Activated B cell treated with CpG ODN at 0.5 μM for 24 hours (primary cell): ENCODE measurements around the gene RXFP1. TPM values are rescaled to one million over a fixed set of nuclear protein-coding genes. Genes with fewer than 3 reads are reported as not detected.
"Not testable (repeated sequence)": the region's sequence is repeated elsewhere in the genome, so short reads cannot be mapped to it uniquely, and the experiment has no call there.

Experiments used
- ATAC-seq: fragments of 200-7000 bp; cut with Tn5 transposase; one replicate; pipeline ENCODE4 v1.10.0; 2021; ENCODE audit warnings: low read depth, mild to moderate bottlenecking, moderate library complexity
- CTCF ChIA-PET: fragments of 350-600 bp; sonication (Branson Sonifier 250); formaldehyde crosslinking; loops from one replicate; lab custom pipeline; 2021; ENCODE audit warnings: antibody characterized with exemption; lab: Charles Lee
- POLR2A ChIA-PET: fragments of 350-600 bp; sonication (Branson Sonifier 250); formaldehyde crosslinking; loops from one replicate; lab custom pipeline; 2021; ENCODE audit warnings: antibody characterized with exemption; lab: Charles Lee
- DNase-seq: peaks from one replicate; pipeline ENCODE4 v3.0.0; 2022
- H3K27ac Mint-ChIP-seq: one replicate; pipeline ENCODE4 v1.8.0; 2020; ENCODE audit warnings: mixed read lengths
- H3K27me3 Mint-ChIP-seq: one replicate; pipeline ENCODE4 v1.8.0; 2021; ENCODE audit warnings: mixed read lengths
- H3K36me3 Mint-ChIP-seq: one replicate; pipeline ENCODE4 v1.8.0; 2021; ENCODE audit warnings: low read depth, mixed read lengths
- H3K4me1 Mint-ChIP-seq: one replicate; pipeline ENCODE4 v1.8.0; 2021; ENCODE audit warnings: mixed read lengths
- H3K4me3 Mint-ChIP-seq: one replicate; pipeline ENCODE4 v1.8.0; 2020; ENCODE audit warnings: mild to moderate bottlenecking, mixed read lengths
- H3K9me3 Mint-ChIP-seq: one replicate; pipeline ENCODE4 v1.8.0; 2020; ENCODE audit warnings: mixed read lengths
- intact Hi-C: fragments of 100-400 bp; cut with micrococcal nuclease; formaldehyde crosslinking; loops from one replicate; pipeline ENCODE4 v1.15.1; 2024
- total RNA-seq: library from RNA; stranded (reverse); gene quantifications from 2 replicates; pipeline ENCODE4 v1.2.3, GENCODE V29; 2022
- TF ChIP-seq, protein P1 (sequence below): fragments of 200-600 bp; IDR thresholded peaks from one replicate; pipeline ENCODE4 v1.8.0; 2022; ENCODE audit warnings: antibody characterized with exemption, mild to moderate bottlenecking

The RXFP1 gene
- total RNA-seq, 1 donor from 2014 or later: not detected

DNA sequence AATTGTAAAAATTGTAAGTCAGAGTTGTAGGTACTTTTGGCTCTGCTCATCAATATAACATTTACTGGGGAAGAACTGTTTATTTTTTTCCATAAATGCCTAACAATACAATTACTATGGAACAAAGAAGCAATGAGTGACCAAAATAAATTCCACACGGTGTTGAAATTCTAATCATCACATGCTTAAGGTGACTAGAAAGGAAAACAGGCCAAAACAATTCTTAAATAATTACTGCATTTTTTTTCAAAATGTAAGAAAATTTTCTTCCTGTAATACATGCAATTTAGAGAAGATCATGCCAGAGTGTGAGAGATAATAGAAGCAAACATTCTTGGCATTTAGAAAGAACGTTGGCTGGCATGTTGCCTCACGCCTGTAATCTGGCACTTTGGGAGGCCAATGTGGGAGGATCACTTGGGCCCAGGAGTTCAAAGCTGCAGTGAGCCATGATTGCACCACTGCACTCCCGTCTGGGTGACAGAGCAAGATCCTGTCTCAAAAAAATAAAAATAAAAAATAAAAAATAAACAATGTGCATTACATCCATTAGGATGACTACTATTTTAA is 127.5 kb downstream of the RXFP1 start:
- ChIA-PET CTCF (no interaction called here), POLR2A (no interaction called here)
- DNase-seq: no peak
- TF ChIP-seq, protein P1, sequence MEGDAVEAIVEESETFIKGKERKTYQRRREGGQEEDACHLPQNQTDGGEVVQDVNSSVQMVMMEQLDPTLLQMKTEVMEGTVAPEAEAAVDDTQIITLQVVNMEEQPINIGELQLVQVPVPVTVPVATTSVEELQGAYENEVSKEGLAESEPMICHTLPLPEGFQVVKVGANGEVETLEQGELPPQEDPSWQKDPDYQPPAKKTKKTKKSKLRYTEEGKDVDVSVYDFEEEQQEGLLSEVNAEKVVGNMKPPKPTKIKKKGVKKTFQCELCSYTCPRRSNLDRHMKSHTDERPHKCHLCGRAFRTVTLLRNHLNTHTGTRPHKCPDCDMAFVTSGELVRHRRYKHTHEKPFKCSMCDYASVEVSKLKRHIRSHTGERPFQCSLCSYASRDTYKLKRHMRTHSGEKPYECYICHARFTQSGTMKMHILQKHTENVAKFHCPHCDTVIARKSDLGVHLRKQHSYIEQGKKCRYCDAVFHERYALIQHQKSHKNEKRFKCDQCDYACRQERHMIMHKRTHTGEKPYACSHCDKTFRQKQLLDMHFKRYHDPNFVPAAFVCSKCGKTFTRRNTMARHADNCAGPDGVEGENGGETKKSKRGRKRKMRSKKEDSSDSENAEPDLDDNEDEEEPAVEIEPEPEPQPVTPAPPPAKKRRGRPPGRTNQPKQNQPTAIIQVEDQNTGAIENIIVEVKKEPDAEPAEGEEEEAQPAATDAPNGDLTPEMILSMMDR: no peak
- Mint-ChIP-seq H3K36me3 (no peaks in the 10 kb centered on the region), H3K4me1 (peaks cover 7% of the 10 kb centered on the region), H3K27ac (no peak overlapping the region), H3K9me3 (no peaks in the 10 kb centered on the region), H3K4me3 (no peak overlapping the region), H3K27me3 (peaks cover 9% of the 10 kb centered on the region)
- ATAC-seq: no peak
- intact Hi-C loops: no loop called here

DNA sequence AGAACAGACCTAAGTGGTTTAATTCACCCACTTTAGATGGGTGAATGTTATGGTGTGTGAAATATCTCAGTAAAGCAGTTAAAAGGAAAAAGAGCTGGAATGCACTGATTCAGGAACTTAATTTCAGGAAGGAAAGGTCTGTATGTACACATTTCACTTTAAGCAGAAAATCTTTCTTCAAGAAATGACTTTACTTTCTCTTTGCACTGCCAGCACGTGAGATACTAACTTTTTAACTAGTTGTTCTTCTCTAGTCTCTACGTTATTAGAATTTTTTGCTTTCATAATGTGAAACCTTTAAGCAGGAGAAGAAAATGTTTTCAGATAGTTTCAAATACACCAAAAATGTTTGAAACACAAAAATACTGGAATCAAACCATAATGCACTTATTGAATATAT is 131.2 kb downstream of the RXFP1 start:
- TF ChIP-seq, protein P1: no peak
- intact Hi-C loops: no loop called here
- CTCF ChIA-PET: no interaction called here
- H3K4me1 Mint-ChIP-seq: peaks cover 7% of the 10 kb centered on the region
- peaks cover 1% of the 10 kb centered on the region for H3K27me3 Mint-ChIP-seq
- POLR2A ChIA-PET: no interaction called here
- ATAC-seq (no peak), DNase-seq (no peak)
- H3K36me3 Mint-ChIP-seq: no peaks in the 10 kb centered on the region
- no peak overlapping the region for H3K27ac Mint-ChIP-seq
- no peaks in the 10 kb centered on the region for H3K9me3 Mint-ChIP-seq
- no peak overlapping the region for H3K4me3 Mint-ChIP-seq

DNA sequence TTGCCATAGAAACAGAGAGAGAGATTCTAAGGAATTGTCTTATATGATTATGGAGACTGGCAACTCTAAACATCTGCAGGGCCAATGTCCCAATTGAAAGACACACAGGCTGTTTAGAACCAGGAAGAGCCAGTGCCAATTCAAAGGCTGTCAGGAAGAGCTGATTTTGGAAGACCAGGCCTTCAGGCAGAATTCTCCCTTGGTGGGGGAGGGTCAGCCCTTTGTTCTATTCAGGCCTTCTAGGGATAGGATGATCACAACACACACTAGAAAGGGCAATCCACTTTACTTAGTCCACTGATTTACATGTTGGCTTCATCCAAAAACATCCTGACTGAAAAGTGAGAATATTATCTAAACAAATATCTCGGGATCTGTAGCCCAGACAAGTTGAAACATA is 134.8 kb downstream of the RXFP1 start:
- intact Hi-C loops: no loop called here
- Mint-ChIP-seq H3K9me3 (no peaks in the 10 kb centered on the region), H3K27me3 (peaks cover 8% of the 10 kb centered on the region), H3K36me3 (no peaks in the 10 kb centered on the region), H3K27ac (no peak overlapping the region), H3K4me1 (peaks cover 7% of the 10 kb centered on the region), H3K4me3 (no peak overlapping the region)
- ChIA-PET POLR2A (no interaction called here), CTCF (no interaction called here)
- ATAC-seq (no peak), DNase-seq (no peak)
- TF ChIP-seq, protein P1: no peak

DNA sequence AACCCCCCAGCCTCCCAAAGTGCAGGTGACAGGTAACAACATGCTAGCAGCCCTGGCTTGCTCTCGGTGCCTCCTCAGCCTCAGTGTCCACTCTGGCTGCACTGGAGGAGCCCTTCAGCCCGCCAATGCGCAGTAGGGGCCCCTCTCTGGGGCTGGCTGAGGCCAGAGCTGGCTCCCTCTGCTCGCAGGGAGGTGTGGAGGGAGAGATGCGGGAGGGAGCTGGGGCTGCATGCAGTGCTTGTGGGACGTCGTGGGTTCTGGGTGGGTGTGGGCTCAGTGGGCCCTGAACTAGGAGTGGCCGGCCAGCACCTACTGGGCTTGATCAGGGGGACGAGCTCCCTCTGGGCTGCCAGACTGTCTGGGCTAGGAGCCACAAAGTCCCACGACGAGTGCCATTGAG is 135.6 kb downstream of the RXFP1 start:
- Mint-ChIP-seq H3K36me3 (no peaks in the 10 kb centered on the region), H3K9me3 (no peaks in the 10 kb centered on the region), H3K27ac (no peak overlapping the region), H3K4me1 (peaks cover 7% of the 10 kb centered on the region), H3K27me3 (peaks cover 8% of the 10 kb centered on the region), H3K4me3 (no peak overlapping the region)
- ATAC-seq (no peak), DNase-seq (no peak)
- intact Hi-C loops: no loop called here
- TF ChIP-seq, protein P1: no peak
- CTCF ChIA-PET: no interaction called here
- POLR2A ChIA-PET: no interaction called here

DNA sequence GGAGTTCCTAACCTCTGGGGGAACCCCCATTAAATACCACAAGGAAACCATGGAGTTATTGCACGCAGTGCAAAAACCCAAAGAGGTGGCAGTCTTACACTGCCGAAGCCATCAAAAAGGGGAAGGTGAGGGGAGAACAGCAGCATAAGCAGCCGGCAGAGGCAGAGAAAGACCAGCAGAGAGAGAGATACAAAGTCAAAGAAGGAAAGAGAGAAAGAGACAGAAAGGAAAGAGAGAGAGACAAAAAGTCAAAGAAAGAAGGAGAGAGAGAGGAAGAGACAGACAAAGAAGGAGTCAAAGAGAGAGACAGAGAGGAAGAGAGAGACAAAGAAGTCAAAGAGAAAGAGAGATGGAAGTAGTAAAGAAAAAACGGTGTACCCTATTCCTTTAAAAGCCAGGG is 141.6 kb downstream of the RXFP1 start:
- intact Hi-C loops, H3K4me3 Mint-ChIP-seq, DNase-seq, CTCF ChIA-PET, POLR2A ChIA-PET, H3K27ac Mint-ChIP-seq, H3K9me3 Mint-ChIP-seq, H3K36me3 Mint-ChIP-seq, H3K4me1 Mint-ChIP-seq, H3K27me3 Mint-ChIP-seq, ATAC-seq: not testable (repeated sequence)

DNA sequence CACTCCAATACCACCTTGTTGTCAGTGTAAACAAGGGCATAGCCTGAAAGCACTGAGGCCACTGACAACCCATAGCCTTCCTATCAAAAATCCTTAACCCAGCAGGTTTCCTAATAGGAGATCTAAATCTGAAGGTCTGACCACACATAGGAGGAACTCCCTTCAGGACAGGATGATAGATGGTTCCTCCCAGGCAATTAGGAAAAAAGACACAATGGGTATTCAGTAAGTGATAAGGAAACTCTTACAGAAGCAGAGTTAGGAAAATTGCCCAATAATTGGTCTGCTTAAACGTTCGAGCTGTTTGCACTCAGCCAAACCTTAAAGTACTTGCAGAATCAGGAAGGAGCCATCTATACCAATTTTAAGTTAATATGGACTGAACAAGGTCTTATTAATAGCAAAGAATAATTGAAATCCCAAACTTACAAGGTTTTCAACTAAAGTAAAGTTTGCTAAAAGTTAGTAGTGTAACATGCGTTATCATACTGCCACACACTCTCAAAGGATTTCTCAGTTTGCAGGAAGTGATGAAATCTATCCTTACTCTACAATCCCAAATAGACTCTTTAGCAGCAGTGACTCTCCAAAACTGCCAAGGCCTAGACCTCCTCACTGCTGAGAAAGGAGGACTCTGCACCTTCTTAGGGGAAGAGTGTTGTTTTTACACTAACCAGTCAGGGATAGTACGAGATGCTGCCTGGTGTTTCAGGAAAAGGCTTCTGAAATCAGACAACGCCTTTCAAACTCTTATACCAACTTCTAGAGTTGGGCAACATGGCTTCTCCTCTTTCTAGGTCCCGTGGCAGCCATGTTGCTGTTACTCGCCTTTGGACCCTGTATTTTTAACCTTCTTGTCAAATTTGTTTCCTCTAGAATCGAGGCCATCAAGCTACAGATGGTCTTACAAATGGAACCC is 142.3 kb downstream of the RXFP1 start:
- H3K27me3 Mint-ChIP-seq, H3K4me3 Mint-ChIP-seq, DNase-seq, H3K4me1 Mint-ChIP-seq, intact Hi-C loops, CTCF ChIA-PET, H3K36me3 Mint-ChIP-seq, H3K27ac Mint-ChIP-seq, ATAC-seq, POLR2A ChIA-PET, H3K9me3 Mint-ChIP-seq: not testable (repeated sequence)
